GM12878 (cell line): Measurements from ENCODE around the gene ZNF423. TPM values are rescaled to one million over a fixed set of nuclear protein-coding genes. Genes with fewer than 3 reads are reported as not detected.
"Not testable (repeated sequence)": the region's sequence is repeated elsewhere in the genome, so short reads cannot be mapped to it uniquely, and the experiment has no call there.

Experiments used
- ATAC-seq: fragments of 200-7000 bp; cut with Tn5 transposase; 3 replicates; pipeline ENCODE4 v1.9.1; 2020; ENCODE audit warnings: mild to moderate bottlenecking, moderate library complexity
- BruUV-seq: library from RNA; stranded (reverse); fragments of 400-500 nt; replicated peaks from 2 replicates; lab custom pipeline; 2021; lab: Mats Ljungman, UMichigan
- CTCF ChIA-PET: fragments of 300-600 bp; sonication (Branson Sonifier 250); formaldehyde crosslinking; extraction: SDS; loops from one replicate; lab custom pipeline; 2021; ENCODE audit warnings: inconsistent platforms; lab: Yijun Ruan, JAX
- POLR2A ChIA-PET: fragments of 350-600 bp; formaldehyde crosslinking; extraction: SDS; loops from one replicate; lab custom pipeline; 2021; ENCODE audit warnings: inconsistent platforms; lab: Charles Lee
- RAD21 ChIA-PET: fragments of 300-600 bp; sonication (Branson Sonifier 250); formaldehyde crosslinking; loops from one replicate; lab custom pipeline; 2023; ENCODE audit warnings: antibody characterized with exemption; ENCODE audit not compliant: unreplicated experiment; lab: Charles Lee
- SMC1A ChIA-PET: fragments of 300-600 bp; sonication (Branson Sonifier 250); formaldehyde crosslinking; loops from one replicate; lab custom pipeline; 2023; ENCODE audit not compliant: unreplicated experiment, uncharacterized antibody; lab: Charles Lee
- DNase-seq: peaks from one replicate; pipeline ENCODE4 v3.0.0-alpha.2; 2011; ENCODE audit warnings: low read depth, low spot score
- FAIRE-seq: peaks from 3 replicates; lab custom pipeline; 2011; peaks lifted over from hg19 to GRCh38; lab: Jason Lieb, UNC
- H2AFZ ChIP-seq: 2 replicates; pipeline ENCODE4 v1.6.0; 2011; ENCODE audit warnings: low read depth, low read length, control low read depth; ENCODE audit not compliant: control insufficient read depth
- H3K27ac ChIP-seq: 2 replicates; pipeline ENCODE4 v1.5.1; 2011; ENCODE audit warnings: control low read depth; ENCODE audit not compliant: control insufficient read depth, insufficient read depth
- H3K27me3 ChIP-seq, 2 experiments: replicated peaks in 1 of 2; 2 replicates each; pipeline versions ENCODE4 v1.6.0 to v1.6.1; 2011; ENCODE audit warnings: low read length in 1 of 2; ENCODE audit not compliant: control insufficient read depth in 2 of 2, insufficient read depth in 2 of 2
- H3K36me3 ChIP-seq, 2 experiments: 2 replicates each; pipeline ENCODE4 v1.5.1; 2011; ENCODE audit warnings: low read length in 1 of 2; ENCODE audit not compliant: control insufficient read depth in 2 of 2, insufficient read depth in 2 of 2
- H3K4me1 ChIP-seq: 2 replicates; pipeline ENCODE4 v1.6.1; 2011; ENCODE audit warnings: mild to moderate bottlenecking, low read length, moderate library complexity, mixed read lengths; ENCODE audit not compliant: control insufficient read depth, insufficient read depth
- H3K4me2 ChIP-seq: 2 replicates; pipeline ENCODE4 v1.6.0; 2011; ENCODE audit warnings: control low read depth; ENCODE audit not compliant: control insufficient read depth, insufficient read depth
- H3K4me3 ChIP-seq: fragments of 200-600 bp; sonication (generic); 2 replicates; pipeline ENCODE4 v1.5.1; 2016
- H3K79me2 ChIP-seq: 2 replicates; pipeline ENCODE4 v1.6.0; 2011; ENCODE audit warnings: low read length; ENCODE audit not compliant: control insufficient read depth, insufficient read depth
- H3K9ac ChIP-seq: 2 replicates; pipeline ENCODE4 v1.8.0; 2011; ENCODE audit warnings: low read length, control low read depth, mixed read lengths; ENCODE audit not compliant: control insufficient read depth, insufficient read depth
- H3K9me3 ChIP-seq: replicated peaks from 3 replicates; pipeline ENCODE4 v1.5.1; 2011; ENCODE audit warnings: mild to moderate bottlenecking, low read length; ENCODE audit not compliant: control insufficient read depth, insufficient read depth
- H4K20me1 ChIP-seq: 2 replicates; pipeline ENCODE4 v1.6.0; 2011; ENCODE audit not compliant: control insufficient read depth, insufficient read depth
- CHD2 ChIP-seq: IDR thresholded peaks from 2 replicates; pipeline ENCODE4 v1.6.1; 2011; ENCODE audit warnings: low read depth, low read length, improper control_type of control experiment, borderline replicate concordance
- HCFC1 ChIP-seq: fragments of 150-350 bp; IDR thresholded peaks from 2 replicates; pipeline ENCODE4 v1.6.1; 2014; ENCODE audit warnings: low read length
- IKZF1 ChIP-seq: fragments of 450-650 bp; conservative IDR thresholded peaks from 2 replicates; pipeline ENCODE4 v1.6.1; 2017; ENCODE audit warnings: antibody characterized with exemption, mild to moderate bottlenecking
- JUND ChIP-seq: IDR thresholded peaks from 2 replicates; pipeline ENCODE4 v1.6.1; 2012; ENCODE audit warnings: low read depth, mild to moderate bottlenecking, low read length, improper control_type of control experiment, moderate library complexity
- MEF2A ChIP-seq: IDR thresholded peaks from 2 replicates; pipeline ENCODE4 v1.6.1; 2011; ENCODE audit warnings: low read depth, mild to moderate bottlenecking, low read length, moderate library complexity; ENCODE audit not compliant: insufficient read depth
- MYC ChIP-seq: IDR thresholded peaks from 2 replicates; pipeline ENCODE4 v1.6.1; 2011; ENCODE audit warnings: mild to moderate bottlenecking, low read length, moderate library complexity, inconsistent platforms; ENCODE audit not compliant: insufficient read depth, insufficient replicate concordance, insufficient read length, severe bottlenecking
- NFYA ChIP-seq: IDR thresholded peaks from 2 replicates; pipeline ENCODE4 v1.6.1; 2011; ENCODE audit warnings: low read depth, mild to moderate bottlenecking, low read length, improper control_type of control experiment, borderline replicate concordance
- NFYB ChIP-seq: IDR thresholded peaks from 2 replicates; pipeline ENCODE4 v1.6.1; 2011; ENCODE audit warnings: low read depth, mild to moderate bottlenecking, low read length, improper control_type of control experiment, moderate library complexity; ENCODE audit not compliant: insufficient read depth
- PML ChIP-seq: IDR thresholded peaks from 2 replicates; pipeline ENCODE4 v1.6.1; 2012; ENCODE audit warnings: low read length, inconsistent platforms
- RUNX3 ChIP-seq: IDR thresholded peaks from 2 replicates; pipeline ENCODE4 v1.6.1; 2012; ENCODE audit warnings: low read length, inconsistent platforms
- TAF1 ChIP-seq: IDR thresholded peaks from 2 replicates; pipeline ENCODE4 v1.6.1; 2011; ENCODE audit warnings: mild to moderate bottlenecking, low read depth, low read length, borderline replicate concordance
- TCF12 ChIP-seq: IDR thresholded peaks from 2 replicates; pipeline ENCODE4 v1.6.1; 2011; ENCODE audit warnings: low read depth, mild to moderate bottlenecking, low read length
- WGBS: methylation state at CpG from one replicate; pipeline ENCODE4 v1.1.6; 2016; ENCODE audit warnings: low lambda C conversion rate; ENCODE audit not compliant: insufficient replicate concordance, insufficient coverage; ENCODE audit errors: missing lambda C conversion rate; 5-methylcytosine and 5-hydroxymethylcytosine counted together
- in situ Hi-C: fragments of 300-500 bp; cut with MboI; formaldehyde crosslinking; loops from 9 replicates; pipeline ENCODE4 v1.14.3; 2018; ENCODE audit warnings: mixed read lengths
- intact Hi-C: fragments of 100-400 bp; cut with micrococcal nuclease; formaldehyde crosslinking; loops from one replicate; pipeline ENCODE4 v1.14.2; 2022; ENCODE audit not compliant: unreplicated experiment
- polyA plus RNA-seq, 11 experiments: library from polyadenylated mRNA; depleted of rRNA in 4 of 11; unstranded in 6 of 11; stranded (reverse) in 5 of 11; fragments of >200 nt; fragmentation: Nextera tagmentation in 4 of 11; fragmentation: Illumina TruSeq in 1 of 11; extraction: Ambion mirVana in 4 of 11; extraction: Trizol in 1 of 11; gene quantifications; 1 replicate in 1 of 11; 2 replicates in 10 of 11; pipeline versions ENCODE4 v1.2.1 to v1.2.3, GENCODE V29; 2011 to 2016; ENCODE audit warnings: inconsistent platforms in 2 of 11, missing spikeins in 2 of 11, low read depth in 1 of 11
- total RNA-seq, 4 experiments: library from RNA; depleted of rRNA in 3 of 4; stranded (reverse); fragments of >200 nt in 3 of 4; fragmentation: Illumina TruSeq in 1 of 4; extraction: Trizol in 1 of 4; gene quantifications; 2 replicates each; pipeline versions ENCODE4 v1.2.1 to v1.2.3, GENCODE V29; 2013 to 2021
- TF ChIP-seq, protein P1 (sequence below): fragments of 450-650 bp; IDR thresholded peaks from 2 replicates; pipeline ENCODE4 v1.6.1; 2016; ENCODE audit warnings: mild to moderate bottlenecking

The ZNF423 gene
- total and polyA plus RNA-seq, 10 of the 15 experiments (the other 5 are each of a cell fraction or from before 2014, with no cell fraction given): 0.03 to 0.64 (median 0.10) TPM

DNA sequence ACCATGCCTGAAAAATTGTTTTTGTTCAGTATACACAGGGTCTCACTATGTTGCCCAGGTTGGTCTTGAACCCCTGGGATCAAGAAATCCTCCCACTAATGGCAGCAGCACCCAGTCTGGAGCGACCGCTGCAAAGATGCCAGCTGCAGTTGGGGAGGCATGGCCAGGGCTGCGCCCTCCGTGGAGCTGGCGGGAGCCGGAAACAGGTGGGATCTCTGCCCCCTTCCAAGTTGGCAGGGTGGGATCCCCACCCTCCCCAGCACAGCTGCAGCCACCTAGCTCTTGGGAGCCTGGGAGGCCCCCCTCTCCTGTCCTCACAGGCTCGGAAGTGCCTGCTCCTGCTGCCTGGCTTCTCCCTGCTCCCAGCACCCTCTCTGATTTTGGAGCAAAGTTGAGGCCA lies 176.8 kb downstream of the ZNF423 start:
- intact Hi-C loops (no loop called here), in situ Hi-C loops (no loop called here)
- no peak overlapping the region for H2AFZ ChIP-seq
- FAIRE-seq (no peak), DNase-seq (no peak)
- RAD21 ChIA-PET: no interaction called here
- H3K27ac ChIP-seq: no peak overlapping the region
- no peak overlapping the region for H3K4me2 ChIP-seq
- TF ChIP-seq PML: no peak
- TF ChIP-seq HCFC1: no peak
- TF ChIP-seq MYC: no peak
- TF ChIP-seq, protein P1, sequence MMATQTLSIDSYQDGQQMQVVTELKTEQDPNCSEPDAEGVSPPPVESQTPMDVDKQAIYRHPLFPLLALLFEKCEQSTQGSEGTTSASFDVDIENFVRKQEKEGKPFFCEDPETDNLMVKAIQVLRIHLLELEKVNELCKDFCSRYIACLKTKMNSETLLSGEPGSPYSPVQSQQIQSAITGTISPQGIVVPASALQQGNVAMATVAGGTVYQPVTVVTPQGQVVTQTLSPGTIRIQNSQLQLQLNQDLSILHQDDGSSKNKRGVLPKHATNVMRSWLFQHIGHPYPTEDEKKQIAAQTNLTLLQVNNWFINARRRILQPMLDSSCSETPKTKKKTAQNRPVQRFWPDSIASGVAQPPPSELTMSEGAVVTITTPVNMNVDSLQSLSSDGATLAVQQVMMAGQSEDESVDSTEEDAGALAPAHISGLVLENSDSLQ: no peak
- no peak for TF ChIP-seq CHD2
- no peak for TF ChIP-seq RUNX3
- no peak for TF ChIP-seq NFYA
- no peak for TF ChIP-seq MEF2A
- TF ChIP-seq TAF1: no peak
- TF ChIP-seq NFYB: no peak
- no peak for TF ChIP-seq JUND
- TF ChIP-seq TCF12: no peak
- TF ChIP-seq IKZF1: no peak
- TF ChIP-seq, all 136 proteins: peak for 0
- SMC1A ChIA-PET: no interaction called here
- CTCF ChIA-PET: interaction anchor here (0.6 kb wide), 1 partner anchor 80 kb away, joined by 3 read pairs; no protein-coding TSS in a partner anchor
- Histone ChIP-seq H3K36me3 (no peaks in the 10 kb centered on the region), H3K27me3 (peaks cover 0 to 3% of the 10 kb centered on the region in 2 experiments; a peak in 3 of 4 replicates), H4K20me1 (no peaks in the 10 kb centered on the region), H3K4me3 (no peak overlapping the region), H3K4me1 (no peaks in the 10 kb centered on the region), H3K9me3 (no peaks in the 10 kb centered on the region; the same call in 2 of the 3 replicates), H3K79me2 (no peaks in the 10 kb centered on the region), H3K9ac (no peak overlapping the region)
- no TSS peak for BruUV-seq
- no peak for ATAC-seq
- WGBS: 50% methylated on average over 7 of the region's 7 CpGs
- POLR2A ChIA-PET: no interaction called here

DNA sequence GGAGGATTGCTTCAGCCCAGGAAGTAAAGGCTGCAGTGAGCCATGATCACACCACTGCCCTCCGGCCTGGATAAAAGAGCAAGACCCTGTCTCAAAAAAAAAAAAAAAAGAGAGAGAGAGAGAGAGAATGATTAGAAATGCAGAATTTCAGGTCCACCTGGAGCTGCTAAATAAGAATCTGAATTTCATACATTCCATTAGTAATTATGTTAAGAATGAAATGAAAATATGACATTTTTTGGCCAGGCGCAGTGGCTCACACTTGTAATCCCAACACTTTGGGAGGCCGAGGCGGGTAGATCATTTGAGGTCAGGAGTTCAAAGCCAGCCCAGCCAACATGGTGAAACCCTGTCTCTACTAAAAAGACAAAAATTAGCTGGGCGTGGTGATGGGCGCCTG lies 178.3 kb downstream of the ZNF423 start:
- H4K20me1 ChIP-seq, intact Hi-C loops, POLR2A ChIA-PET, H3K27me3 ChIP-seq, H3K36me3 ChIP-seq, H2AFZ ChIP-seq, ATAC-seq, FAIRE-seq, H3K79me2 ChIP-seq, H3K4me2 ChIP-seq, H3K27ac ChIP-seq, SMC1A ChIA-PET, BruUV-seq, H3K9me3 ChIP-seq, DNase-seq, H3K4me1 ChIP-seq, H3K4me3 ChIP-seq, RAD21 ChIA-PET, H3K9ac ChIP-seq, in situ Hi-C loops: not testable (repeated sequence)
- WGBS: 63% methylated on average over 5 of the region's 6 CpGs
- CTCF ChIA-PET: interaction anchor here (0.7 kb wide), 1 partner anchor 269 kb away, joined by 3 read pairs; no protein-coding TSS in a partner anchor
